Muscle layer of colon (tissue), 2 donors: ENCODE measurements around the gene PRXL2B.

Experiments
- H3K27ac ChIP-seq: one replicate; pipeline ENCODE4 v1.7.0; 2013; ENCODE audit warnings: low read depth, mild to moderate bottlenecking, low read length, moderate library complexity
- H3K27me3 ChIP-seq, 2 donors: one replicate each; pipeline ENCODE4 v1.7.0; 2013; ENCODE audit warnings: low read length in 2 of 2, mild to moderate bottlenecking in 2 of 2; ENCODE audit not compliant: insufficient read depth in 2 of 2, control insufficient read depth in 1 of 2
- H3K36me3 ChIP-seq: one replicate; pipeline ENCODE4 v1.7.0; 2013; ENCODE audit warnings: mild to moderate bottlenecking, low read length; ENCODE audit not compliant: insufficient read depth
- H3K4me1 ChIP-seq: one replicate; pipeline ENCODE4 v1.7.0; 2013; ENCODE audit warnings: mild to moderate bottlenecking, low read length; ENCODE audit not compliant: insufficient read depth
- H3K4me3 ChIP-seq, 2 donors: one replicate each; pipeline ENCODE4 v1.7.0; 2013; ENCODE audit warnings: low read length in 2 of 2, low read depth in 1 of 2, mild to moderate bottlenecking in 1 of 2, moderate library complexity in 1 of 2
- H3K9ac ChIP-seq: one replicate; pipeline ENCODE4 v1.7.0; 2013; ENCODE audit warnings: low read length
- H3K9me3 ChIP-seq: one replicate; pipeline ENCODE4 v1.7.0; 2013; ENCODE audit warnings: mild to moderate bottlenecking, low read length
- donor health status: abdominal sarcoma.
- donor health status: Adenocarcinoma of cecum.

Gene PRXL2B

GRCh38 chr1:2586154-2587070 is at the start of gene PRXL2B:
Gene PRXL2B, plus strand, starts transcription at chr1:2586777. Its CDS starts 109 bp downstream, at chr1:2586886.
- peaks cover 0 to 4% of the 10 kb centered on the region in 2 donors for H3K27me3 ChIP-seq
- H3K4me3 ChIP-seq, result peak within 1 kb of the TSS; percentile 73 to 80
- peak within 1 kb of the TSS; percentile 80 for H3K9ac ChIP-seq
- H3K9me3 ChIP-seq, result no peaks in the 10 kb centered on the region
- H3K4me1 ChIP-seq, result peaks cover 27% of the 10 kb centered on the region
- H3K27ac ChIP-seq, result peak within 1 kb of the TSS; percentile 84
- no peaks in the 10 kb centered on the region for H3K36me3 ChIP-seq

GRCh38 chr1:2537784-2538115 is 48.8 kb upstream of the PRXL2B start:
- peaks cover 13 to 84% of the 10 kb centered on the region in 2 donors for H3K27me3 ChIP-seq
- H3K4me1 ChIP-seq, result no peaks in the 10 kb centered on the region
- no peak overlapping the region for H3K4me3 ChIP-seq
- H3K27ac ChIP-seq, result no peak overlapping the region
- H3K36me3 ChIP-seq, result no peaks in the 10 kb centered on the region
- H3K9ac ChIP-seq, result no peak overlapping the region
- H3K9me3 ChIP-seq, result no peaks in the 10 kb centered on the region

GRCh38 chr1:2538376-2538775 is 48.2 kb upstream of the PRXL2B start:
- no peaks in the 10 kb centered on the region for H3K9me3 ChIP-seq
- peaks cover 6 to 84% of the 10 kb centered on the region in 2 donors for H3K27me3 ChIP-seq
- no peak overlapping the region for H3K9ac ChIP-seq
- no peak overlapping the region for H3K27ac ChIP-seq
- no peaks in the 10 kb centered on the region for H3K4me1 ChIP-seq
- H3K36me3 ChIP-seq, result no peaks in the 10 kb centered on the region
- no peak overlapping the region for H3K4me3 ChIP-seq

GRCh38 chr1:2538872-2539271 is 47.7 kb upstream of the PRXL2B start:
- Histone ChIP-seq H3K9me3 (no peaks in the 10 kb centered on the region), H3K4me1 (no peaks in the 10 kb centered on the region), H3K27me3 (peaks cover 4 to 84% of the 10 kb centered on the region in 2 donors), H3K27ac (no peak overlapping the region), H3K36me3 (no peaks in the 10 kb centered on the region), H3K4me3 (no peak overlapping the region), H3K9ac (no peak overlapping the region)

GRCh38 chr1:2539312-2539907 is 47.2 kb upstream of the PRXL2B start:
- Histone ChIP-seq H3K27me3 (peaks cover 4 to 84% of the 10 kb centered on the region in 2 donors), H3K9ac (no peak overlapping the region), H3K4me3 (no peak overlapping the region), H3K4me1 (peaks cover 3% of the 10 kb centered on the region), H3K36me3 (no peaks in the 10 kb centered on the region), H3K27ac (no peak overlapping the region), H3K9me3 (no peaks in the 10 kb centered on the region)

GRCh38 chr1:2540816-2541492 is 45.6 kb upstream of the PRXL2B start:
- H3K4me3 ChIP-seq, result no peak overlapping the region
- H3K36me3 ChIP-seq, result no peaks in the 10 kb centered on the region
- H3K9ac ChIP-seq, result no peak overlapping the region
- H3K27me3 ChIP-seq, result peaks cover 0 to 87% of the 10 kb centered on the region in 2 donors
- no peaks in the 10 kb centered on the region for H3K9me3 ChIP-seq
- peaks cover 5% of the 10 kb centered on the region for H3K4me1 ChIP-seq
- no peak overlapping the region for H3K27ac ChIP-seq

- Histone ChIP-seq H3K9me3 (no peaks in the 10 kb centered on the region), H3K4me1 (peaks cover 5% of the 10 kb centered on the region), H3K4me3 (no peak overlapping the region), H3K36me3 (no peaks in the 10 kb centered on the region), H3K27me3 (peaks cover 0 to 87% of the 10 kb centered on the region in 2 donors), H3K9ac (no peak overlapping the region), H3K27ac (no peak overlapping the region)
Observed at GRCh38 chr1:2541619-2542245, 44.8 kb upstream of the PRXL2B start.

GRCh38 chr1:2542246-2542915 is 44.2 kb upstream of the PRXL2B start:
- Histone ChIP-seq H3K9ac (no peak overlapping the region), H3K36me3 (no peaks in the 10 kb centered on the region), H3K9me3 (no peaks in the 10 kb centered on the region), H3K27ac (no peak overlapping the region), H3K27me3 (peaks cover 0 to 89% of the 10 kb centered on the region in 2 donors), H3K4me3 (no peak overlapping the region), H3K4me1 (peaks cover 10% of the 10 kb centered on the region)

- Histone ChIP-seq H3K27ac (no peak overlapping the region), H3K9me3 (no peaks in the 10 kb centered on the region), H3K36me3 (no peaks in the 10 kb centered on the region), H3K9ac (no peak overlapping the region), H3K27me3 (peaks cover 0 to 86% of the 10 kb centered on the region in 2 donors), H3K4me1 (peaks cover 19% of the 10 kb centered on the region), H3K4me3 (no peak overlapping the region)
Observed at GRCh38 chr1:2543543-2544092, 43.0 kb upstream of the PRXL2B start.

GRCh38 chr1:2544093-2544874 is 42.3 kb upstream of the PRXL2B start:
- Histone ChIP-seq H3K27ac (no peak overlapping the region), H3K36me3 (no peaks in the 10 kb centered on the region), H3K27me3 (peaks cover 0 to 80% of the 10 kb centered on the region in 2 donors), H3K4me3 (no peak overlapping the region), H3K9me3 (no peaks in the 10 kb centered on the region), H3K4me1 (peaks cover 24% of the 10 kb centered on the region), H3K9ac (no peak overlapping the region)
